GM23248 (cell line): ENCODE data around the gene KCNAB3. TPM values are rescaled to one million over a fixed set of nuclear protein-coding genes. Genes with fewer than 3 reads are reported as not detected.

Experiments used
- DNase-seq: peaks from one replicate; pipeline ENCODE4 v3.0.0-alpha.2; 2015
- H2AFZ ChIP-seq: fragments of 200-600 bp; sonication (generic); 2 replicates; pipeline ENCODE4 v1.6.1; 2016; ENCODE audit warnings: antibody characterized with exemption
- H3F3A ChIP-seq: fragments of 200-600 bp; sonication (generic); 2 replicates; pipeline ENCODE4 v1.6.1; 2016; ENCODE audit warnings: mild to moderate bottlenecking, antibody characterized with exemption, mixed run types; ENCODE audit not compliant: insufficient read depth
- H3K27ac ChIP-seq: fragments of 200-600 bp; sonication (generic); 2 replicates; pipeline ENCODE4 v1.5.1; 2016; ENCODE audit warnings: mild to moderate bottlenecking
- H3K27me3 ChIP-seq: fragments of 200-600 bp; sonication (generic); replicated peaks from 2 replicates; pipeline ENCODE4 v1.6.1; 2016; ENCODE audit warnings: mild to moderate bottlenecking; ENCODE audit not compliant: insufficient read depth
- H3K36me3 ChIP-seq: fragments of 200-600 bp; sonication (generic); 2 replicates; pipeline ENCODE4 v1.6.1; 2016; ENCODE audit warnings: low read depth, mild to moderate bottlenecking
- H3K4me1 ChIP-seq: fragments of 200-600 bp; sonication (generic); 2 replicates; pipeline ENCODE4 v1.6.1; 2016; ENCODE audit warnings: mild to moderate bottlenecking; ENCODE audit not compliant: insufficient read depth
- H3K4me2 ChIP-seq: fragments of 200-600 bp; sonication (generic); one replicate; pipeline ENCODE4 v1.6.1; 2016; ENCODE audit warnings: mild to moderate bottlenecking; ENCODE audit not compliant: unreplicated experiment
- H3K4me3 ChIP-seq: fragments of 200-600 bp; sonication (generic); 2 replicates; pipeline ENCODE4 v1.5.1; 2016; ENCODE audit warnings: mild to moderate bottlenecking
- H3K79me2 ChIP-seq: fragments of 200-600 bp; sonication (generic); 2 replicates; pipeline ENCODE4 v1.6.1; 2016; ENCODE audit warnings: mild to moderate bottlenecking; ENCODE audit not compliant: insufficient read depth
- H3K9ac ChIP-seq: fragments of 200-600 bp; sonication (generic); 2 replicates; pipeline ENCODE4 v1.6.1; 2016; ENCODE audit warnings: mild to moderate bottlenecking
- H3K9me2 ChIP-seq: fragments of 200-600 bp; sonication (generic); 2 replicates; pipeline ENCODE4 v1.6.1; 2016; ENCODE audit warnings: mixed run types, mild to moderate bottlenecking, moderate library complexity; ENCODE audit not compliant: insufficient read depth
- H3K9me3 ChIP-seq: fragments of 200-600 bp; sonication (generic); one replicate; pipeline ENCODE4 v1.6.1; 2017; ENCODE audit warnings: low read depth
- H4K20me1 ChIP-seq: fragments of 200-600 bp; sonication (generic); 2 replicates; pipeline ENCODE4 v1.6.0; 2016; ENCODE audit not compliant: insufficient read depth
- EZH2 ChIP-seq: fragments of 200-600 bp; sonication (generic); IDR thresholded peaks from 2 replicates; pipeline ENCODE4 v1.6.1; 2018; ENCODE audit warnings: antibody characterized with exemption, mild to moderate bottlenecking; ENCODE audit not compliant: insufficient read depth, poor library complexity, severe bottlenecking
- EZH2phosphoT487 ChIP-seq: fragments of 200-600 bp; sonication (generic); IDR thresholded peaks from 2 replicates; pipeline ENCODE4 v1.6.1; 2018; ENCODE audit warnings: antibody characterized with exemption, moderate library complexity, mild to moderate bottlenecking, low read depth; ENCODE audit not compliant: insufficient read depth
- WGBS, 2 experiments: methylation state at CpG; one replicate each; pipeline ENCODE4 v1.1.6; 2015 to 2017; ENCODE audit warnings: low lambda C conversion rate in 2 of 2, low coverage in 1 of 2; ENCODE audit errors: missing lambda C conversion rate in 2 of 2; 5-methylcytosine and 5-hydroxymethylcytosine counted together
- in situ Hi-C: fragments of 300-500 bp; cut with MboI; formaldehyde crosslinking; loops from 2 replicates; pipeline ENCODE4 v1.15.0; 2020
- polyA plus RNA-seq: library from polyadenylated mRNA; unstranded; fragments of >200 nt; fragmentation: Nextera tagmentation; extraction: Ambion mirVana; gene quantifications from 2 replicates; pipeline ENCODE4 v1.2.1, GENCODE V29; 2016
- total RNA-seq: library from RNA; depleted of rRNA; stranded (reverse); fragments of >200 nt; shearing (Covaris generic); gene quantifications from 2 replicates; pipeline ENCODE4 v1.2.3, GENCODE V29; 2014

KCNAB3 gene
- total and polyA plus RNA-seq, 2 experiments from 2014 or later: 0.22 to 0.24 TPM

DNA sequence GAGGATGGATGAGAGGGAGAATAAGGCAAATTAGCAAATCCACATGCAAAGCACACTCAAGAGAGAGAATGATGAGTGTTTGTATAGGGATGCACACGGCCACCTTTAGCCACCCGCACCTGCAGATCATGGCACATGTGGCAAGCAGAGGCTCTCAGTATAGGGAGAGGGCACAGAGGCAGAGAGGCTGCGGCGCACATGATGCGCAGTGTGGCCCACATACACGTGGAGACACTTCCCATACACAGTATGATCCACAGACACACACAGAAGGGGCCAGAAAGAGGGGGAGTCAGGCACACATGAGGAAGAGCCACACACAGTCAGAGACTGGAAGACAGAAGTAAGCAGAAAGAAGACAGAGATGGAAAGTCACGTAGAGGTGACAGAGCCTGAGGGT, 47.6 kb downstream of the KCNAB3 start:
- 0 out of 2 replicates have a peak, but pooled peaks cover 8% of the 10 kb centered on the region for H3K36me3 ChIP-seq
- peaks cover 18% of the 10 kb centered on the region for H3F3A ChIP-seq
- no peak for TF ChIP-seq EZH2phosphoT487
- TF ChIP-seq EZH2: no peak
- no peaks in the 10 kb centered on the region for H3K9me2 ChIP-seq
- no peak overlapping the region for H3K4me3 ChIP-seq
- in situ Hi-C loops: no loop called here
- no peak for DNase-seq
- no peaks in the 10 kb centered on the region for H3K79me2 ChIP-seq
- H3K4me1 ChIP-seq: peaks cover 13% of the 10 kb centered on the region; the same call in 1 of the 2 replicates
- no peaks in the 10 kb centered on the region for H4K20me1 ChIP-seq
- no peaks in the 10 kb centered on the region for H3K27me3 ChIP-seq
- no peak overlapping the region for H3K27ac ChIP-seq
- H2AFZ ChIP-seq: no peak overlapping the region
- H3K4me2 ChIP-seq: no peak overlapping the region
- no peaks in the 10 kb centered on the region for H3K9me3 ChIP-seq
- 96 to 97% methylated on average over 7 of the region's 7 CpGs for WGBS, 2 experiments
- no peak overlapping the region for H3K9ac ChIP-seq

DNA sequence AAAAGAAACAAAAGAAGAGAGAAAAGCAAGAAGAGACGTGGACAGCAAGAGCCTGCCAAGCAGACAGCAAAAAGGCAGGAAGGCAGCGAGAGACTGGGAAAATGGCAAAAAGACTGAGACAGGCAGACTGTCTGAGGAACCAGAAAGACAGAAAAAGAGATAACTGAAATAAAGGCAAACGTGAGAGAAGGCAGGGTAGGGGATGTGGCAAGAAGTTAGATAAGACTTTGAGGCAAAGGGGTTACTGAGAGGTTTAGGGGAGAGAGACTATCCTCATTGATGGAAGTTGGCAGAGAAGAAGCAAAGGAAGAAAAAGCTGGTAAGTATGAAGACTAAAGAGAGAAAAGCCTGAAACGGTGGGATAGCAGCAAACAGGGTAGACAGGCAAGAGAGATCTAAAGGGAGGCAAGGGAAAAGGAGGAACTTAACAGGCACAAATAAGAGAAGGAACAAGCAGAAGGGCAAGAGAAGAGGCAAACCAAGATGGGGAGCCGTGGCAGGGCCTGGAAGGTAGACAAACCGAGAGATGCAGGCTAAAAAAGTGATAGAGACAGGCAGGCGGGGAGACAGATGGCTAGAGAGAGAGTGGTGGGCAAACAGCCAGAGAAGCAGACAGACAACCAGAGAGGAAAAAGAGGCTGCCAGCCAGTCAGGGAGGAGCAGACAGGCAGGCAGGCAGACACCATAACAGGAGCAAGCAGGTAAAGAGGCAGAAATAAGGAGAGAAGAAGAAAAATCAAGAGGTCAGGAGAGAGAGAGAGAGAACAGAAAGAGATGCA, 48.2 kb downstream of the KCNAB3 start:
- in situ Hi-C loops: no loop called here
- no peak overlapping the region for H3K27ac ChIP-seq

DNA sequence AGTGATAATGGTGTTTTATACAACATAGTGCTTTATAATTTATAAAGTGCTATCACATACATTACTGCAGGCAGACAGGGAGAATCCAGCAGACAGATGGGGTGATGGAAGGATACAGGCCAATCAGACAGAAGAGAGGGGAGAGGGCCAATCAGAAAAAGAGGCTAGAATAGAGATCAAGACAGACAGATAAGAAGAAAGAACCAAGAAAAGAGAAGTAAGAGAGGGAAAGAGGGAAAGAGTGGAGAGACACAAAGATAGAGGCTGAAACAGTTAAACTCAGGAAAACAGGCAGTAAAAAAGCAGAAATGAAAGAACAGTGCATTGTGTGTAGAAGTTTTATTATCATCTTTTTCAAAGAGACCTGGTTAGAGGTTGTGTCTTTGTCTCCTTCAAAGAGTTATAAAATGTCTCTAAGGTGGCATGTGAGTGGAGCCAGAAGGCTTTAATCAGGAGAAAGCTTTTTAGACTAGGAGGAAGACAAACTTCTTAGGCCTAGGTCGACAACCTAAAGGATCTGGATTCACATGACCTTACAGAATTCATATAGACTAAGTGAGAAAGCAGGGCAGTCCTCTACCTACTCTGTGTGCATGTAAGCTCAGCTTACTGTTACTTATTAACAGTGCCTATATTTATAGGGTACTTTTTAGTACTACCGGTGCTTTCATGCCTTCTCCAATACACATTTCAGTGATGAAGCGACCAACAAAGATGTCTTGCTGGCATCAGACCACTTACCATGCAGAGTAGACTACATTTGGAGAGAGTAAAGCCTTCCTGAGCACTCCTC, 49.4 kb downstream of the KCNAB3 start:
- H3K79me2 ChIP-seq: no peaks in the 10 kb centered on the region
- no peaks in the 10 kb centered on the region for H4K20me1 ChIP-seq
- H3K27me3 ChIP-seq: no peaks in the 10 kb centered on the region
- H3K4me3 ChIP-seq: no peak overlapping the region
- peaks cover 6% of the 10 kb centered on the region; the same call in 1 of the 2 replicates for H3K4me1 ChIP-seq
- WGBS, 2 experiments: 54 to 56% methylated on average over 3 of the region's 3 CpGs
- in situ Hi-C loops: no loop called here
- H3K4me2 ChIP-seq: no peak overlapping the region
- TF ChIP-seq EZH2phosphoT487: no peak
- H3K9me2 ChIP-seq: no peaks in the 10 kb centered on the region
- peaks cover 6% of the 10 kb centered on the region; the same call in 1 of the 2 replicates for H3F3A ChIP-seq
- H2AFZ ChIP-seq: no peak overlapping the region
- H3K36me3 ChIP-seq: 0 out of 2 replicates have a peak, but pooled peaks cover 11% of the 10 kb centered on the region
- H3K27ac ChIP-seq: no peak overlapping the region
- H3K9me3 ChIP-seq: no peaks in the 10 kb centered on the region
- DNase-seq: no peak
- no peak overlapping the region; the same call in 1 of the 2 replicates for H3K9ac ChIP-seq

More for the DNA sequence above, 48.2 kb downstream of the KCNAB3 start:
- Histone ChIP-seq H3K79me2 (no peaks in the 10 kb centered on the region), H4K20me1 (no peaks in the 10 kb centered on the region), H3K9me2 (no peaks in the 10 kb centered on the region), H3K36me3 (0 out of 2 replicates have a peak, but pooled peaks cover 8% of the 10 kb centered on the region), H2AFZ (no peak overlapping the region), H3K9me3 (no peaks in the 10 kb centered on the region), H3K9ac (no peak overlapping the region), H3F3A (peaks cover 12% of the 10 kb centered on the region), H3K27me3 (no peaks in the 10 kb centered on the region), H3K4me1 (peaks cover 7% of the 10 kb centered on the region; the same call in 1 of the 2 replicates), H3K4me2 (no peak overlapping the region), H3K4me3 (no peak overlapping the region)
- TF ChIP-seq EZH2 (no peak), EZH2phosphoT487 (no peak)
- no peak for DNase-seq
- WGBS, 2 experiments: 63 to 65% methylated on average over 7 of the region's 7 CpGs

DNA sequence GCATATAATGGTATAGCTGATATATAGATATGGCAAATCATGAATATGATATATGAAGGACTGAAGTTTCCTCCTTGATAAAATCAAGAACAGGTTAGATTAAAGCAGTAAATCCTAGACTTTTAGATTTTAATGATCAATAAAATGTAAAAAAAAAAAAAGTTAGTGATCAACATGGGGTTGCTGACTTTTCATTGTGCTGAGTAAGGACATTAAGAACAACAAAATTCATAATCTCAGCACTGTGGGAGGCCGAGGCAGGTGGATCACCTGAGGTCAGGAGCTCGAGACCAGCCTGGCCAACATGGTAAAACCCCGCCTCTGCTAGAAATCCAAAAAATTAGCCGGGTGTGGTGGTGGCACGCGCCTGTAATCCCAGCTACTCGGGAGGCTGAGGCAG, 51.4 kb downstream of the KCNAB3 start:
- no peak overlapping the region for H3K4me3 ChIP-seq
- WGBS, 2 experiments: 95% methylated on average over 7 of the region's 7 CpGs
- TF ChIP-seq EZH2phosphoT487: no peak
- no peak overlapping the region for H3K9ac ChIP-seq
- no peaks in the 10 kb centered on the region for H4K20me1 ChIP-seq
- H3K27me3 ChIP-seq: no peaks in the 10 kb centered on the region
- no peak overlapping the region for H3K27ac ChIP-seq
- no peaks in the 10 kb centered on the region for H3K9me3 ChIP-seq
- no peaks in the 10 kb centered on the region for H3K79me2 ChIP-seq
- no peak for DNase-seq
- H3K9me2 ChIP-seq: no peaks in the 10 kb centered on the region
- H3K4me2 ChIP-seq: no peak overlapping the region
- H2AFZ ChIP-seq: no peak overlapping the region
- H3F3A ChIP-seq: peaks cover under 1% of the 10 kb centered on the region; the same call in 1 of the 2 replicates
- in situ Hi-C loops: no loop called here
- H3K4me1 ChIP-seq: no peaks in the 10 kb centered on the region
- H3K36me3 ChIP-seq: 0 out of 2 replicates have a peak, but pooled peaks cover 11% of the 10 kb centered on the region
